HG02571 (cell line): ENCODE results near the gene KRTAP10-11.

Experiments
- ATAC-seq: cut with Tn5 transposase; IDR thresholded peaks from one replicate; pipeline ENCODE4 v1.9.1; 2021; ENCODE audit warnings: mild to moderate bottlenecking, moderate library complexity; ENCODE audit not compliant: unreplicated experiment

Gene KRTAP10-11

GRCh38 chr21:44692798-44693512 is 46.7 kb downstream of the KRTAP10-11 start:
- ATAC-seq: no peak

- no peak for ATAC-seq
Observed at GRCh38 chr21:44694776-44695175, 48.6 kb downstream of the KRTAP10-11 start.

GRCh38 chr21:44695184-44695583 is 49.0 kb downstream of the KRTAP10-11 start:
- no peak for ATAC-seq

GRCh38 chr21:44695641-44696040 is 49.4 kb downstream of the KRTAP10-11 start:
- no peak for ATAC-seq

GRCh38 chr21:44696572-44696971 is 50.4 kb downstream of the KRTAP10-11 start:
- no peak for ATAC-seq
